Memory B cell (primary cell): ENCODE results near the gene REEP5.
"Not testable (repeated sequence)": the region's sequence is repeated elsewhere in the genome, so short reads cannot be mapped to it uniquely, and the experiment has no call there.

Experiments
- ATAC-seq: fragments of 150-1000 bp; cut with Tn5 transposase; 2 replicates; pipeline ENCODE4 v1.10.0; 2021; ENCODE audit warnings: low read depth, mild to moderate bottlenecking, moderate library complexity
- DNase-seq, 2 donors: peaks; one replicate each; pipeline ENCODE4 v3.0.0; 2022; ENCODE audit warnings: low spot score in 2 of 2
- H3K27ac Mint-ChIP-seq: one replicate; pipeline ENCODE4 v1.8.0; 2022; ENCODE audit warnings: mild to moderate bottlenecking, moderate library complexity, mixed read lengths
- H3K27me3 Mint-ChIP-seq: one replicate; pipeline ENCODE4 v1.8.0; 2022; ENCODE audit warnings: mixed read lengths
- H3K36me3 Mint-ChIP-seq: one replicate; pipeline ENCODE4 v1.8.0; 2022; ENCODE audit warnings: mild to moderate bottlenecking, mixed read lengths
- H3K4me1 Mint-ChIP-seq: one replicate; pipeline ENCODE4 v1.8.0; 2022; ENCODE audit warnings: mixed read lengths
- H3K4me3 Mint-ChIP-seq: one replicate; pipeline ENCODE4 v1.8.0; 2022; ENCODE audit warnings: mild to moderate bottlenecking, moderate library complexity, mixed read lengths
- H3K9me3 Mint-ChIP-seq: one replicate; pipeline ENCODE4 v1.8.0; 2022; ENCODE audit warnings: mixed read lengths

REEP5 gene

DNA sequence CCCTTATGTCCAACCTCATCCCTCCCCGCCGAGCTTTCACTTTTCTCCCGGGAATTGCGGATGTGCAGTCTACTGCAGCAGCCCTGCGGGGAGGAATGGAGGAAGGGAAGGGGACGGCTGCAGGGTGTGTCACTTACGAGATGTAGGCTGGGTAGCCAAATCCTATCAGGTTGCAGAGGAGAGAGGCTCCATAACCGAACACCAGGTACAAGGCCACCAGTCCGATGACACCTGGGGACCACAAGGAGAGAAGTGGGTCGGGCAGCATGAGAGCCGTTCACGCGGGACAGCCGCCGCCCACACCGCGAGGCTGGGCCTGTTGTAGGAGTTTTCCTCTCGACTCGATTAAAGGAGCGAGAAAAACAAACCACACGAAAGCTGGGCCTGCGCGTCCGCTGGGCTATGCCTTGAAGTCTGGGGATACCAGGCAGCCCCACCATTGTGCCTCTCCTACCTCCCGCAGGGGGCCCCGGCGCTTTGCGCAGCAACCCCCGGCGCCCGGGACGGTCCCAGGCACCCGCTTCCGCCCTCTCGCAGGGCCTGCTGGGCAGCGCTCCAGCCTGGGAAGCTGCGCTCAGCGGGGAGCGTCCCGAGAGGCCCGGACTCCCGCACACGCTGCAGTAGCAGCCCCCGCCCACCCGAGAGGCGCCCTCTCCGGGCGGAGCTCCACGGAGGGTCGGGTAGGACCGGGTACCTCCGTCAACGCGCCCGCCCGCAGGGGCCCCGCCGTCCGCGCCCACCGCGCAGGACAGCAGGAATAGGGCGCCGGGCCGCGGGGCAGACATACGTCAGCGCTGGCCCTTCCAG is 798 bp downstream of the REEP5 start:
- H3K27ac Mint-ChIP-seq = peak overlapping the region; percentile 82
- no peaks in the 10 kb centered on the region for H3K27me3 Mint-ChIP-seq
- H3K9me3 Mint-ChIP-seq = no peaks in the 10 kb centered on the region
- DNase-seq (peak; percentile 30 to 55), ATAC-seq (peak; percentile 30)
- peaks cover 45% of the 10 kb centered on the region for H3K4me1 Mint-ChIP-seq
- H3K4me3 Mint-ChIP-seq = peak overlapping the region; percentile 90
- H3K36me3 Mint-ChIP-seq = peaks cover 16% of the 10 kb centered on the region

GRCh38 chr5:112919972-112920371 is 2.1 kb downstream of the REEP5 start:
- Mint-ChIP-seq H3K4me3 (peak overlapping the region; percentile 18), H3K9me3 (no peaks in the 10 kb centered on the region), H3K27me3 (no peaks in the 10 kb centered on the region), H3K36me3 (peaks cover 23% of the 10 kb centered on the region), H3K4me1 (peaks cover 51% of the 10 kb centered on the region), H3K27ac (no peak overlapping the region)
- no peak for DNase-seq
- ATAC-seq = no peak

DNA sequence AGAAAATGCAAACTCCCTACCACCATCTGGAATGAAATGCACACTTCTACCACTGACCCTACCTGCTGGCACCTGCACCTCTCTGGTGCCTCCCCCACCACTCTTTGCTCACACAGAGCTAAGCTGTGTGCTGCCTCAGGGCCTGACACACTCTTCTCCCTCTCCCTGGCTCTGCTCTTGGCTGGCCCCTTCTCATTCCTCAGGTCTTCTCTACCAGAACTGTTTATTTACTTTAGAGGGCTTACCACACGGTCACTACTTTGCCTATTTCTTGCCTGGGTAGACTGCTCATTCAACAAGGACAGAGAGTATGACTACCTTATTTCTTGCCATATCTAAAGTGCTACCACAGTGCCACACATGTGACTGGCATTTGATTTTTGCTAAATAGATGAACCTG is 3.3 kb downstream of the REEP5 start:
- Mint-ChIP-seq H3K27me3 (no peaks in the 10 kb centered on the region), H3K27ac (peak overlapping the region; percentile 31), H3K36me3 (peaks cover 23% of the 10 kb centered on the region), H3K4me1 (peaks cover 43% of the 10 kb centered on the region), H3K9me3 (no peaks in the 10 kb centered on the region), H3K4me3 (no peak overlapping the region)
- DNase-seq (no peak), ATAC-seq (no peak)

DNA sequence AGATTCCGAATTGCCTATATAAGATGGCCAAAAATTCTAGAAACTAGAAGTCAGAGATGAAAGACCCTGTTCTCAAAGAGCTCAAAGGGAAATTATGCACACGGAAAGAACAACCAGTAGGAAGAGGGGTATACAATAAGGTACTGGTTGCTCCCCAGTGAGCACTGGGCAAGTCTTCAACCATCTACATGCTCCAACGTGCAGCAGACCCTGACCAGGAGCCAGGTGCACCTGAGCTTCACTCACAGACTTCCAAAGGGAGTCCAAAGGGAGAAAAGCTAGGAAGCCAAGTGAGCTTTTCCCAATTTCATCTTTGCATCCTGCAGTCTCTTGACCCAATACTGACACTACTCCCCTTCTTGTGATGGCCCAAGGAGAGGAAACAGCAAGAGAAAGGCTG is 3.9 kb downstream of the REEP5 start:
- ATAC-seq = no peak

DNA sequence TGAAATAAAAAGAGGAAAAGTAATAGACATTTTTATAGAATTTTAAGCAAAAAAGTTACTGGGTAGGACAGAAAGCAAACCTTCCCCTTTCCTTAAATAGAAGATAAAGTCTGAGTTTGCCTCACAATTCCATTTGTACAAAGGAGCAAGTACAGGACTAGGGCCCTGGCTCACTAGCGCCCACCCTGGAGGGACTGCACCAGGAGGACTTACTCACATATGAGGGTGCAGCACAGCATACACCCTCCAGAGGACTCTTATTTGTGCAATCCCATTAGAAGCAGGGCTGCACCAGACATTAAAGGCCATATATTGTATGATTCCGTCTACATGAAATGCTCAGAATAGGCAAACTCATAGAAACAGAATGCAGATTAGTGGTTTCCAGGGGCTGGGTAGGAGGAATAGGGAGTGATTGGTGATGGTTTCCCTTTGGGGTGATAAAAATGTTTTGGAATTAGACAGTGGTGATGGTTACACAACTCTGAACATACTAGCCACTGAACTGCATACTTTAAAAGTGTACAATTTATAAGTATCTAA is 4.5 kb downstream of the REEP5 start:
- no peaks in the 10 kb centered on the region for H3K27me3 Mint-ChIP-seq
- H3K4me3 Mint-ChIP-seq = no peak overlapping the region
- DNase-seq (no peak), ATAC-seq (no peak)
- H3K4me1 Mint-ChIP-seq = peaks cover 38% of the 10 kb centered on the region
- H3K9me3 Mint-ChIP-seq = no peaks in the 10 kb centered on the region
- peaks cover 28% of the 10 kb centered on the region for H3K36me3 Mint-ChIP-seq
- peak overlapping the region; percentile 35 for H3K27ac Mint-ChIP-seq

More for the DNA sequence above, 3.9 kb downstream of the REEP5 start:
- Mint-ChIP-seq H3K36me3 (peaks cover 24% of the 10 kb centered on the region), H3K27ac (peak overlapping the region; percentile 35), H3K27me3 (no peaks in the 10 kb centered on the region), H3K4me1 (peaks cover 39% of the 10 kb centered on the region), H3K9me3 (no peaks in the 10 kb centered on the region), H3K4me3 (peak overlapping the region; percentile 37)
- DNase-seq = no peak

GRCh38 chr5:112915831-112916230 is 6.2 kb downstream of the REEP5 start:
- H3K9me3 Mint-ChIP-seq = no peaks in the 10 kb centered on the region

DNA sequence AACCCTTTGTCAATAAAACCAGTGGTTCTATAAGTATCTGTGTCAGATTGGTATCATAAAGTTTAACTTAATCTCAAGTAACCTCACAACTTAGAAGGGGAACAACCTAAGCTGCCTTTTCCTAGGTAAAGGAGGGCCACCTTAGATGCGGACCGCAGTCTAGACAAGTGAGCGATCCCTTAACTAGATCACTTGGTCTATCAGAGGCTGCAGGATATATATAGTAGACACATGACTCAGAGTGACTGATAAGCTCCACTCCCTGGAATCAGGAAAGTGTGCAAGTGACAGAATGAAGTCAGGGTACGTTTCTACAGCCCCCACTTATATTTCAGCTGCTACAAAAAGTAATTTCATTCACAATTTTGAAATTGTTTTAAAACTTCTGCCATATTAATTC is 7.4 kb downstream of the REEP5 start:
- peaks cover 37% of the 10 kb centered on the region for H3K4me1 Mint-ChIP-seq
- H3K36me3 Mint-ChIP-seq = peaks cover 32% of the 10 kb centered on the region
- ATAC-seq = no peak
- DNase-seq = no peak
- H3K27ac Mint-ChIP-seq = no peak overlapping the region
- no peak overlapping the region for H3K4me3 Mint-ChIP-seq
- H3K27me3 Mint-ChIP-seq = no peaks in the 10 kb centered on the region
- no peaks in the 10 kb centered on the region for H3K9me3 Mint-ChIP-seq

More at GRCh38 chr5:112915831-112916230, 6.2 kb downstream of the REEP5 start:
- Mint-ChIP-seq H3K4me1 (peaks cover 38% of the 10 kb centered on the region), H3K27ac (peak overlapping the region; percentile 42), H3K4me3 (no peak overlapping the region), H3K36me3 (peaks cover 28% of the 10 kb centered on the region), H3K27me3 (no peaks in the 10 kb centered on the region)
- DNase-seq (no peak), ATAC-seq (no peak)

- peaks cover 16% of the 10 kb centered on the region for H3K36me3 Mint-ChIP-seq
These were observed 11.5 kb downstream of the REEP5 start for GRCh38 chr5:112910529-112910928.

DNA sequence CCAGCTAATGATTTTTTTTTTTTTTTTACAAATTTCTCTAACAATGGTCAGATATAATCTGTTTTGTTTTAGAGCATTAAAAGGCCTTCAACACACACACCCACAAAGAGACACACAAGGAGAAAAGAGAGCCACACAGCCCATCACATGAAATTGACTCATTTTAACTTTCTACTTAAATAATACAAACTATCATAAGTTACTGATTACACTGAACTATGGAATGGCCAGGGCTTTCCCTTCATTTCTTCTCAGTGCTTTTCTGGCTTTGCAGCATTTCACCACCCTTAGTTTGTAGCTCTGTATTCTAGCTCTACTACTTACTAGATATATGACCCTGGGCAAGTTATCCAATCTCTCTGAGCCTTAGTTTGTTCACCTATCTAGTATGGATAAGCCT is 13.2 kb downstream of the REEP5 start:
- no peak overlapping the region for H3K4me3 Mint-ChIP-seq
- peak overlapping the region; percentile 81 for H3K27ac Mint-ChIP-seq
- no peaks in the 10 kb centered on the region for H3K27me3 Mint-ChIP-seq
- no peak for DNase-seq
- H3K36me3 Mint-ChIP-seq = peaks cover 15% of the 10 kb centered on the region
- H3K4me1 Mint-ChIP-seq = peaks cover 18% of the 10 kb centered on the region
- ATAC-seq = no peak
- H3K9me3 Mint-ChIP-seq = no peaks in the 10 kb centered on the region

More at GRCh38 chr5:112910529-112910928, 11.5 kb downstream of the REEP5 start:
- ATAC-seq = no peak
- Mint-ChIP-seq H3K4me3 (no peak overlapping the region), H3K27me3 (no peaks in the 10 kb centered on the region), H3K4me1 (peaks cover 19% of the 10 kb centered on the region), H3K27ac (no peak overlapping the region), H3K9me3 (no peaks in the 10 kb centered on the region)
- DNase-seq = no peak

DNA sequence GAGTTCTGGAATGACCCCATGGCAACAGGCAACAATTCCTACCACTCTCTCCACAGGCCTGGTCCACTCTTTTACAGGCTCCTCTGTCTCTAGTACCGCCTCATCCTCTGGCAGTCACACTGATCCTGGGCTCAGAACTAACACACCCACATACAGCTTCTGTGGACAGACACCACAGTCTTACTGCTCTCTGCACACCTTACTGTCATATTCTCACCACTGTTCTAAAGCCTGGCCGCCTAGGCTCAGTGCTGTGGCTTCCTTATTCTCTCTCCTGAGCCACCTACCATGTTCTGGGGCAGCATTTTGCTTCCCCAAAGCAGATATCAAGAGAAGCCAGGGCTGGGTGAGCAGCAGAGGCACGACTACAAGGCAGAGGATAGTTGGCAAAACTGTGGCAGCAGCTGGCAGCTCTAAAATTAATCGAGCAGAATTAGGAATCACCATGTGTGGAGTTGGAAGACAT is 14.8 kb downstream of the REEP5 start:
- ATAC-seq (peak; percentile 47), DNase-seq (no peak)
- Mint-ChIP-seq H3K9me3 (no peaks in the 10 kb centered on the region), H3K4me1 (peaks cover 20% of the 10 kb centered on the region), H3K4me3 (no peak overlapping the region), H3K27me3 (no peaks in the 10 kb centered on the region), H3K36me3 (peaks cover 12% of the 10 kb centered on the region), H3K27ac (peak overlapping the region; percentile 77)

GRCh38 chr5:112906637-112907036 is 15.4 kb downstream of the REEP5 start:
- no peak overlapping the region for H3K4me3 Mint-ChIP-seq
- H3K9me3 Mint-ChIP-seq = no peaks in the 10 kb centered on the region
- DNase-seq (no peak), ATAC-seq (peak; percentile 77)
- peaks cover 13% of the 10 kb centered on the region for H3K36me3 Mint-ChIP-seq
- peaks cover 17% of the 10 kb centered on the region for H3K4me1 Mint-ChIP-seq
- no peaks in the 10 kb centered on the region for H3K27me3 Mint-ChIP-seq
- H3K27ac Mint-ChIP-seq = peak overlapping the region; percentile 77

DNA sequence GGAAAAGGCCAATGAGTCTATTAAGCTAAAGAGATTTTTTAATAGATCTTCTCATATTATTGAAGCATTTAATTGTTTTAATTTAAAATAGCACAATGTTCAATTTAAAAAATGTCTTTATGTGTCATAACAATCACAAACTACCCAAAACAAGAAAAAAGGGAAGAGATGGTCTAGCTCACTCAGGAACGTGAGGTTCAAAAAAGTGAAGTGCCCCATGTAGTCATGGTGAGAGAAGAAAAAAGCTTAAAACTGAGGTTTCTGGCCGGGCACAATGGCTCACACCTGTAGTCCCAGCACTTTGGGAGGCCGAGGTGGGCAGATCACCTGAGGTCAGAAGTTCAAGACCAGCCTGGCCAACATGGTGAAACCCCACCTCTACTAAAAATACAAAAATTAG is 17.0 kb downstream of the REEP5 start:
- not testable (repeated sequence) for H3K27ac Mint-ChIP-seq, H3K4me3 Mint-ChIP-seq, H3K27me3 Mint-ChIP-seq, DNase-seq, H3K9me3 Mint-ChIP-seq
- ATAC-seq = peak; percentile 60
- Mint-ChIP-seq H3K36me3 (peaks cover 19% of the 10 kb centered on the region), H3K4me1 (peaks cover 23% of the 10 kb centered on the region)

GRCh38 chr5:112902561-112902960 is 19.5 kb downstream of the REEP5 start:
- DNase-seq (no peak), ATAC-seq (no peak)
- peaks cover 23% of the 10 kb centered on the region for H3K4me1 Mint-ChIP-seq
- no peaks in the 10 kb centered on the region for H3K9me3 Mint-ChIP-seq
- H3K27me3 Mint-ChIP-seq = no peaks in the 10 kb centered on the region
- peaks cover 19% of the 10 kb centered on the region for H3K36me3 Mint-ChIP-seq
- H3K4me3 Mint-ChIP-seq = no peak overlapping the region
- peak overlapping the region; percentile 31 for H3K27ac Mint-ChIP-seq

GRCh38 chr5:112895682-112896081 is 26.3 kb downstream of the REEP5 start:
- H3K27ac Mint-ChIP-seq = peak overlapping the region; percentile 53

More at GRCh38 chr5:112895682-112896081, 26.3 kb downstream of the REEP5 start:
- Mint-ChIP-seq H3K36me3 (peaks cover 22% of the 10 kb centered on the region), H3K4me1 (peaks cover 13% of the 10 kb centered on the region), H3K9me3 (no peaks in the 10 kb centered on the region), H3K4me3 (no peak overlapping the region), H3K27me3 (no peaks in the 10 kb centered on the region)
- DNase-seq (no peak), ATAC-seq (no peak)
